Measurements from ENCODE around the gene BHLHE40. TPM values are rescaled to one million over a fixed set of nuclear protein-coding genes. Genes with fewer than 3 reads are reported as not detected.

The BHLHE40 gene
- total and polyA plus RNA-seq, 2 of the 4 experiments (the other 2 are of a cell fraction) = 22.8 to 31.8 TPM

GRCh38 chr3:4940985-4941384 is 38.3 kb upstream of the BHLHE40 start:
- DNase-seq (no peak), ATAC-seq (ENCODE audit: low read depth) (no peak)
- Histone ChIP-seq H3K27ac (ENCODE audit: insufficient read depth, low read length) (no peak overlapping the region), H3K56ac (ENCODE audit: extremely low read depth, insufficient read depth, low read length) (no peak overlapping the region), H3K4me2 (ENCODE audit: low read depth, low read length) (no peak overlapping the region), H2BK5ac (ENCODE audit: low read depth, low read length, poor library complexity, severe bottlenecking) (no peak overlapping the region), H4K91ac (ENCODE audit: insufficient read depth, low read depth, low read length) (no peak overlapping the region), H2BK20ac (ENCODE audit: low read depth, low read length) (no peak overlapping the region), H4K8ac (ENCODE audit: low read depth in 2 of 2, low read length in 2 of 2) (no peak overlapping the region), H3K14ac (replicated peaks; ENCODE audit: low read depth, low read length) (no peak overlapping the region), H3K4me1 (ENCODE audit: control insufficient read depth, insufficient read depth, low read length) (no peaks in the 10 kb centered on the region), H2AFZ (replicated peaks; ENCODE audit: low read length, poor library complexity) (no peak overlapping the region), H2BK120ac (ENCODE audit: low read depth, low read length) (no peak overlapping the region), H2BK15ac (ENCODE audit: low read depth, low read length) (no peak overlapping the region), H3K23ac (ENCODE audit: low read depth, low read length) (no peak overlapping the region), H3K4ac (ENCODE audit: low read depth, low read length) (no peak overlapping the region), H3K9me3 (ENCODE audit: control insufficient read depth, insufficient read depth, low read length) (no peaks in the 10 kb centered on the region), H4K5ac (ENCODE audit: low read depth, low read length) (no peak overlapping the region), H3K18ac (ENCODE audit: low read depth, low read length) (no peak overlapping the region), H2AK9ac (replicated peaks; ENCODE audit: low read depth, low read length, poor library complexity) (no peak overlapping the region), H3K9me1 (ENCODE audit: insufficient read depth, low read length) (no peaks in the 10 kb centered on the region), H3K9ac (ENCODE audit: low read depth, low read length) (no peak overlapping the region), H3K36me3 (ENCODE audit: control insufficient read depth, insufficient read depth, low read length) (no peaks in the 10 kb centered on the region), H3K79me1 (ENCODE audit: low read depth in 1 of 2, low read length in 2 of 2) (no peaks in the 10 kb centered on the region; a peak in 1 of 4 replicates), H3K4me3 (ENCODE audit: insufficient read depth, low read depth, low read length) (no peak overlapping the region), H2AK5ac (ENCODE audit: low read depth, low read length) (no peak overlapping the region), H3K27me3 (ENCODE audit: control insufficient read depth, insufficient read depth, low read length) (no peaks in the 10 kb centered on the region), H4K20me1 (ENCODE audit: insufficient read depth, low read length) (no peaks in the 10 kb centered on the region)
- 92% methylated on average over 2 of the region's 4 CpGs; no CpG with 5 or more reads in 1 of the 2 experiments for WGBS, 2 experiments (ENCODE audit: extremely low coverage in 2 of 2, insufficient read length in 1 of 2)
- in situ Hi-C loops (cut with MboI; ENCODE audit: low sequenced_read_pairs) (no loop called here), dilution Hi-C loops (cut with HindIII; ENCODE audit: low sequenced_read_pairs, unreplicated experiment) (no loop called here), intact Hi-C loops (cut with micrococcal nuclease) (no loop called here)
- ChIA-PET CTCF (interaction anchor here (0.8 kb wide), 1 partner anchor 9 kb away, joined by 3 read pairs; no protein-coding TSS in a partner anchor), POLR2A (ENCODE audit: unreplicated experiment) (no interaction called here)
- BruUV-seq (replicated peaks) = no TSS peak
- TF ChIP-seq MAFK (IDR thresholded peaks at IDR 0.05; ENCODE audit: low read depth, low read length) = peak; percentile 40; the same call in 1 of the 2 replicates
- TF ChIP-seq CEBPB (IDR thresholded peaks at IDR 0.05; ENCODE audit: low read depth, low read length) = peak; percentile 53
- TF ChIP-seq RCOR1 (IDR thresholded peaks at IDR 0.05; ENCODE audit: insufficient replicate concordance, low read length) = no peak
- no peak for TF ChIP-seq CHD1 (IDR thresholded peaks at IDR 0.05; ENCODE audit: low read depth, low read length)
- no peak for TF ChIP-seq RAD21 (IDR thresholded peaks at IDR 0.05; ENCODE audit: low read length)
- TF ChIP-seq BHLHE40 (IDR thresholded peaks at IDR 0.05; ENCODE audit: low read depth, low read length) = no peak
- no peak for TF ChIP-seq ELK1 (IDR thresholded peaks at IDR 0.05; ENCODE audit: borderline replicate concordance, low read depth, low read length)

Measured in IMR-90 (cell line).